Dedifferentiated amniotic fluid mesenchymal stem cell (primary cell): Measurements from ENCODE around the gene ZNF778.
"Not testable (repeated sequence)": the region's sequence is repeated elsewhere in the genome, so short reads cannot be mapped to it uniquely, and the experiment has no call there.

ENCODE experiments used
- DNase-seq: peaks from one replicate; pipeline ENCODE4 v3.0.0-alpha.2; 2016; ENCODE audit errors: extremely low spot score

The ZNF778 gene

DNA sequence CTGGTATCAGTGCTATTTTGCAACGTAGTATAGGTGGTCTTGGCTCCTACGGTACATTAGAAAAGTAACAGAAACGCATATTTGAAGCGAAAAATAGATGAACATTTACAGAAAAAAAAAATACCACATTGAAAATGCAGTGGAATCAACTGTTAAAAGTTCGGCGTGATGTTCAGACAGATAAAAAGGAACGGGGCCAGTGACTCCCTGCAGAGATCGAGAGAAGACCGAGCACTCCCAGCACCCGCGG, 440 bp upstream of the ZNF778 start:
- peak; percentile 18 for DNase-seq

GRCh38 chr16:89219365-89219764, 1.9 kb downstream of the ZNF778 start:
- no peak for DNase-seq

DNA sequence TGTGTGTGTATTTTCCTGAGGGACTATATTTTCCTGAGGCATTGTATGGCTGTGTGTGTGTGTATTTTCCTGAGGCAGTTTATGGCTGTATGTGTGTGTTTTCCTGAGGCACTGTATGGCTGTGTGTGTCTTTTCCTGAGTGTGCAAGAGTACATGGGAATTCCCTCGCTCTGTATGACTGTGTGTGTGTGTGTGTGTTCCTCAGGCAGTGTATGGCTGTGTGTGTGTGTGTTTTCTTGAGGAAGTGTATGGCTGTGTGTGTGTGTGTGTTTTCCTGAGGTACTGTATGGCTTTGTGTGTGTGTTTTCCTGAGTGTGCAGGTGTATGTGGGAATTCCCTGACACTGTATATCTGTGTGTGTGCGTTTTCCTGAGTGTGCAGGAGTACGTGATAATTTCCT, 4.1 kb downstream of the ZNF778 start:
- no peak for DNase-seq

GRCh38 chr16:89222931-89223330, 5.4 kb downstream of the ZNF778 start:
- no peak for DNase-seq

GRCh38 chr16:89224665-89225064, 7.2 kb downstream of the ZNF778 start:
- DNase-seq, result no peak

- DNase-seq, result no peak
Measured at GRCh38 chr16:89230255-89230654, 12.8 kb downstream of the ZNF778 start.

DNA sequence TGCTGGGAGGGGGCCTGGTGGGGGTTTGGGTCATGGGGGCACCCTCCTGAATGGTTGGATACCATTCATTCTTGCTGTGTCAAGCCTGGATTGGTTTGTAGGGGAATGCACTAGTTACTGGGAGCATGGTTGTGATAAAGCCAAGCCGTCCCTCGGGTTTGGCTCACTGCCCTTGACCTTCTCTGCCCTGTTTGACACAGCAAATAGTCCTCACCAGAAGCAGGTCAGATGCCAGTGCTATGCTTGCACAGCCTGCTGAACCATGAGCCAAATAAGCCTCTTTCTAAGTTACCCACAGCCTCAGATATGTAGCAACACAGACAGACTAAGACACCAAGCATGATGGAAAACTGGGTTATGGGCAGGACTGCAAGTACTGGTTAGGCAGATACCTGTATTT, 14.6 kb downstream of the ZNF778 start:
- DNase-seq, result peak; percentile 5

DNA sequence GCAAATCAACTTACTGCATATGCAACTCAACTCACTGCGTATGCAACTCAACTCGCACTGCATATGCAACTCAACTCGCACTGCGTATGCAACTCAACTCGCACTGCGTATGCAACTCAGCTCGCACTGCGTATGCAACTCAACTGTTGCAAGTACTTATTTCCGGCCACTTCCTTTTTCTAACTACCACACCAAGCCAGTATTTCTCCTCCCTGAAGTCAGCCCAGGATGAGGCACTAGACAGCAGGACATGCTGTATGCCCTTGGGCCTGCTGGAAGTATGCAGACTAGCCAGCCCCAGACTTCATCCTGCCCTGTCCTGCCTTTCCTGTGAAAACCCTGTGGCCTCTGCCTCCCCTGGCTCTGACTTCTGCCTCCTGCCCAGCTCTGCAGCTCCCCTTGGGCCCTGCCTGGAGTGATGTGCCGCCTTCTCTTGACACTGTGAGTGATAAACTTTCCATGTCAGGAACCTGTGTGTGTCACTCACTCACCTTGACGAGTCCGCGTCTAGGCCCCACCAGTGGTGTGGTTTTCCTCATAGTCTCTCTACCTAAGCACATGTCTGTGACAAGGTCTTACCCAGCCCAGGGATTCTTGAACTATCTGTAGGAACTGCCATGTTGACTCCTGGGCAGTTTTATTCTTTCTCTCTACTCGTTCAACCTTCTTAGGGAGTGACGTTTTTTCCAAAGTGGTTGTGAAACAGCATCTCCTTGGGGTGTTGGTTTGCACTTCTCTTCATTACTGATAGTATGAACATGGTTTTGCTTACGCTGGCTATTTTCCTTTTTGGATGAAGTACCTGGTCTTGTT, 16.4 kb downstream of the ZNF778 start:
- peak; percentile 13 for DNase-seq

DNA sequence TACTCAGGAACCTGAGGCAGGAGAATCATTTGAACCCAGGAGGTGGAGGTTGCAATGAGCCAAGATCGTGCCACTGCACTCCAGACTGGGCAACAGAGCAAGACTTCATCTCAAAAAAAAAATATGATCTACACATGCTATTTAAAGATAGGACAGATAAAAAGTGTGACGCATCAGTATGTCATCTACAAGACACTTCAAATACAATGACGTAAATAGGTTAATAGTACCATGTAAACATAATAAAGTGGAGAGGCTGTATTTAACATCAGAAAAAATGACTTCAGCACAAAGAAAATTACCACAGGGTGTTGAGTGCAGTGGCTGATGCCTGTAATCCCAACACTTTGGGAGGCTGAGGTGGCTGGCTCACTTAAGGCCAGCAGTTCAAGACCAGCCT, 20.2 kb downstream of the ZNF778 start:
- DNase-seq, result no peak

- peak; percentile 58 for DNase-seq
Measured at GRCh38 chr16:89241187-89242007, 23.9 kb downstream of the ZNF778 start.

DNA sequence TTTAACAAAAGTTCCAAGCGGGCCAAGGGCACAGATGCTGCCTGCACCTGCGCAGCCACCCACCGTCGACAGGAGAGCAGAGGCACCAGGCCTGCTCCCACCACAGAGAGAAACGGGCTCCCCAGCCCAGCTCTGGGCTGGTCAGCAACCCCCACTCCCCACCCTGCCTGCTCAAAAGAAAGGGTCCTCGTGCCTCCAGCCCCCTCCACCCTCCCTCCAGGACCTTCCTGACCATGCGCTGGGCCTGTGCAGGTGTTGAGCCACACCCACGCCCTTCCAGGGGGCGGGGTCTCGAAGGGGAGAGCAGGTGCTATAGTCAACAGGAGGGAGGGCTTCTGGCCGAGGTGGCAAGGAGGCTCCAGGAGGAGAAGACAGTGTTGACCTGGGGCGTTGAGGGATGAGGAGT, 25.3 kb downstream of the ZNF778 start:
- no peak for DNase-seq

- no peak for DNase-seq
Measured at GRCh38 chr16:89243664-89244063, 26.2 kb downstream of the ZNF778 start.

GRCh38 chr16:89244264-89244663, 26.8 kb downstream of the ZNF778 start:
- DNase-seq, result not testable (repeated sequence)

GRCh38 chr16:89244754-89245153, 27.3 kb downstream of the ZNF778 start:
- no peak for DNase-seq

GRCh38 chr16:89246383-89246902, 28.9 kb downstream of the ZNF778 start:
- DNase-seq, result no peak

- DNase-seq, result peak; percentile 62
Measured at GRCh38 chr16:89246903-89247733, 29.6 kb downstream of the ZNF778 start.

DNA sequence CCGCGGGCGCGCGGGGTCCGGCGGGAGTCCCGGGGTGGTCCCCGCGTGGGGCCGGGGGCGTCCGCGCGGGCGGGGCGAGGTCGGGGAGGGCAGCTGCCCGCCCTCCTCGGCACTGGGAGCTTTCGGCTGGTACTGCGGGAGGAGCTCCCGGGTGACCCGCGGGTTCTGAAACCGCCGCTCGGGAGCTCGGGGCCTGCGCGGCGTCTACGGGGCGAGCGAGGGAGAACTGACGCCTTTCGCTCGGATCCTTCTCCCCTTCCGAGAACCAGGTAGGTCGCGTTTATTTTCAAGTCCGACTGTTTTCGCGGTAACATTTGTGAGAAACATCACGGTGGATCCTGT, 30.2 kb downstream of the ZNF778 start:
- DNase-seq, result not testable (repeated sequence)

GRCh38 chr16:89248196-89248982, 30.9 kb downstream of the ZNF778 start:
- DNase-seq, result no peak

DNA sequence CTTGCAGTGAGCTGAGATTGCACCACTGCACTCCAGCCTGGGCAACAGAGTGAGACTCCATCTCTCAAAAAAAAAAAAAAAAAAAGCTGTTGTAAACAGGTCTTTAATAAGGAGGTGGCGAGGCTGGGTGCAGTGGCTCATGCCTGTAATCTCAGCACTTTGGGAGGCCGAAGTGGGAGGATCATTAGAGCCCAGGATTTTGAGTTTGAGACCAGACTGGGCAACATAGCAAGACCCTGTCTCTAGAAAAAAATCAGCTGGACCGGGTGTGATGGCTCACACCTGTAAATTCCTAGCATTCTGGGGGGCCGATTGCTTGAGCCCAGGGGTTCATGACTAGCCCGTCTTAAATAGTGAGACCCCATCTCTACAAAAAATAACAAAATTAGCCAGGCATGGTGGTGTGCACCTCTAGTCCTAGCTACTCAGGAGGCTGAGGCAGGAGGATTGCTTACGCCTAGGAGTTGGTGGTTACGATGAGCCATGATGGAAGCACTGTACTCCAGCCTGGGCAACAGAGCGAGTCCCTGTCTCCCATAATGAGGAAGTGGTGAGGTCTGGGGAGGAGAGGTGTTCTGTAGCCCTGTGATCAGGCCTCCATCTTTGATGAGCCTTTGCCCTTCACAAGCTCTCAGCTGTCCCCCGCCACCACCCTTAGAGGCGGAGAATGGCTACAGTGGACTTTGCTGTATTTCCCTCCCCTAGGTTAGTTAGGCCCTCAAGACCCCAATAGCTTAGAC, 36.2 kb downstream of the ZNF778 start:
- no peak for DNase-seq

DNA sequence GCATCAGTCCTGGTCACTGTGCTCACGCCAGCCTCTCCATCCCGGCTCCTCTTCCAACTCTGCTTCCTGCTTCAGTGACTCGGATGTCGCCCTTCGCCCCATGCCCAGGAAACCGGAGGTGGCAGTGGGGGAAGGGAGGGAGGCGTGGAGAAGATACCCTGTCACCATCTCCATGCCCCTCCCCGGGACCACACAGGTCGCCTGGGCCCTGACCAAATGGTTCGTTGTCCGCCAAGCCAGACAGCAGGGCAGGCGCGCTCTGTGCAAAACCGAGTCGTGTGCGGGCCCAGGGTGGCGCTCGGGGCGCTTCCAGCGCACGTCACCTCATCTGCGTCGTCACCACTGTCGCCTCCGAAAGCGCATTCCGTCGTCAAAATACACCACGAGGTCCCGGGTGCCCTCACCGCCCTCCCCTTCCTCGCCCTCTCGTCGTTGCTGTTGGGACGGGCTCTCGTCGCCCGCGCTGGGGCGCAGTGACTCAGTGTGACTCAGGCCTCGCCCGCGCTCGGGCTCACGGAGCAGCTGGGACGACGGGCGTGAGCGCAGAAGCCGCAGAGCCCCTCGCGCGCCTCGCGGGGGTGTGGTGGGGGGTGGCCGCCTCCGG, 39.2 kb downstream of the ZNF778 start:
- DNase-seq, result peak; percentile 54
